IPS DF 19.7 (cell line): ENCODE measurements around the gene STARD9.

Experiments used
- DNase-seq: peaks from one replicate; pipeline ENCODE4 v3.0.0-alpha.2; 2013; ENCODE audit warnings: low read depth, low spot score

The STARD9 gene

DNA sequence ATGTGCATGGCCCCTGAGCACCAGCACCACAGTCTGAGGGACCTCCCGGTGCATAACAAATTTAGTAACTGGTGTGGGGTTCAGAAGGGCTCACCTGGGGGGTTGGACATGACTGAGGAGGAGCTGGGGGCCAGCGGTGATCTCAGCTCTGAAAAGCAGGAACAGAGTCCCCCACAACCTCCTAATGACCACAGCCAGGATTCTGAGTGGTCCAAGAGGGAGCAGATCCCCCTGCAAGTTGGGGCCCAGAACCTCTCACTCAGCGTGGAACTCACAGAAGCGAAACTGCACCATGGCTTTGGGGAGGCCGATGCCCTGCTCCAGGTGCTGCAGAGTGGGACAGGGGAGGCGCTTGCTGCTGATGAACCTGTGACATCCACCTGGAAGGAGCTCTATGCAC, 118.5 kb downstream of the STARD9 start:
- DNase-seq: no peak

DNA sequence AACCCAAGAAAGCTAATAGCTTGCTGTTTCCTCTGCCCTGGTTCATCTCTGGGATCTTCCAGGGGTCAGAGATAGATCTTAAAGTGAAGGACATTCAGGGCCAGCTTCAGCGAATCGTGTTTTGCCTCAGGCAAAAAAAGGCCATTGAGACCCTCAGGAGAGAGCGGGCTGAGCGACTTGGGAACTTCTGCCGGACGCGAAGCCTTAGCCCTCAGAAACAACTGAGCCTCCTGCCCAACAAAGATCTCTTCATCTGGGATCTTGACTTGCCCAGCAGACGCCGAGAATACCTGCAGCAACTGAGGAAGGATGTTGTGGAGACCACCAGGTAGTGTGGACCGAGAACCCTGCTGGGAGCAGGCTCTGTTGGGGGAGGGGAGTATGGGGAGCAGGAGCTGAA, 119.0 kb downstream of the STARD9 start:
- DNase-seq: no peak

DNA sequence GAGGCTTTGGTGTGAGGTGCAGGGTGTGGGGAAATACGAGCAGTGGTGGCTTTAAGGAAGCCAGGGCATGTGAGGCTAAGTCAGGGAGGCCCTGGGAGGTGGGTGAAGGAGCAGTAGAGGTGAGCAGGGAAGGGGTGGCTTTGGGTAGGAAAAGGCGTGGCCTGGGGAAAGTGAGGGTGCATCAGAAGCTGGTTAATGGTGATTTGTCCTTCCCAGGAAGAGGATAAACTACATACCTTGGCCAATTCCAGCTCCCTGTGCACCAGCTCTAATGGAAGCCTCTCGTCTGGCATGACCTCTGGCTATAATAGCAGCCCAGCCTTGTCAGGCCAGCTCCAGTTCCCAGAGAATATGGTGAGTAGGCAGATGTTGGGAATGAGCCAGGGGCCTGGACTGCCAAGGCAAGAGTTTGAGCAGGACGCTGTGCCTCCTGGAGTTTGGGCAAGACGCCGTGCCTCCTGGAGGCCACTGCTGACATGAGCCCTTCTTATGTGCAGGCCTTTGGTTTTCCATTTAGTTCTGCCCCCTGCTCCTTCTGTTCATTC, 120.2 kb downstream of the STARD9 start:
- no peak for DNase-seq

GRCh38 chr15:42696626-42697025, 121.2 kb downstream of the STARD9 start:
- DNase-seq: no peak

GRCh38 chr15:42704492-42704926, 129.1 kb downstream of the STARD9 start:
- peak; percentile 35 for DNase-seq

GRCh38 chr15:42705336-42705735, 129.9 kb downstream of the STARD9 start:
- DNase-seq: no peak

GRCh38 chr15:42707068-42707467, 131.7 kb downstream of the STARD9 start:
- no peak for DNase-seq

GRCh38 chr15:42707873-42708544, 132.6 kb downstream of the STARD9 start:
- DNase-seq: no peak

GRCh38 chr15:42710662-42711061, 135.3 kb downstream of the STARD9 start:
- DNase-seq: no peak

DNA sequence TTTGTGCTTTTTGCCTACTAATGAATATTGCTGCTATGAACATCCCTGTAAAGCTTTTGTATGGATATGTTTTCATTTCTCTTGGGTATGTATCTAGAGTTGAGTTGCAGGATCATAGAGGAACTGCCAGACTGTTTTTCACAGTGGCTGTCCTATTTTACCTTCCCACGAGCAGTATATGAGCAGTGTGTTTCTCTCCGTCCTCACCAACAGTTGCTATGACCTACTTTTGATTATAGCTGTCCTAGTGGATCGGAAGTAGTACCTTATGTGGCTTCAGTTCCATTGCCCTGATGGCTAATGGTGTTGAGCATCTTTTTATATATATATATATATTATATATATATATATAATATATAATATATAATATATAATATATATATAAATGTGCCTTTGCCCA, 136.3 kb downstream of the STARD9 start:
- DNase-seq: no peak

GRCh38 chr15:42712584-42712983, 137.2 kb downstream of the STARD9 start:
- DNase-seq: no peak

DNA sequence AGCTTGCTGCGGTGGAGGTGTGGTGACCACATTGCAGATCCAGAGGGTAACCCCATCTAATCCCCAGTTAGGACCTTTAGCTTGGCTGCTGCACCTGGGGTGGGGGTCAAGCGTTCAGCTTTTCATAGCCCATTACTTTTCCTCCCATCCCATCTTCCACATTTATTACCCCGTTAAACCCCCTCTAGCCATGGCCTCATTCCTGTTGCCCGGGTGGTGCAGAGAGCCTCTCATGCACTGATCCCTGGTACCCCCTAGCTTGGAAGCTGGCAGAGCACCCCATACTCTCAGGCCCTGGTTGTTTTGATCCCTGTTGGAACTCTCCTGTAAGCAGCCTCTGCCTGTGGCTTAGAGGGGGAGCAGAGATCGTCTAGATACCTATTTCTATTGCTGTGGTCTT, 140.7 kb downstream of the STARD9 start:
- no peak for DNase-seq

- DNase-seq: no peak
These were observed 141.2 kb downstream of the STARD9 start for GRCh38 chr15:42716626-42717025.

DNA sequence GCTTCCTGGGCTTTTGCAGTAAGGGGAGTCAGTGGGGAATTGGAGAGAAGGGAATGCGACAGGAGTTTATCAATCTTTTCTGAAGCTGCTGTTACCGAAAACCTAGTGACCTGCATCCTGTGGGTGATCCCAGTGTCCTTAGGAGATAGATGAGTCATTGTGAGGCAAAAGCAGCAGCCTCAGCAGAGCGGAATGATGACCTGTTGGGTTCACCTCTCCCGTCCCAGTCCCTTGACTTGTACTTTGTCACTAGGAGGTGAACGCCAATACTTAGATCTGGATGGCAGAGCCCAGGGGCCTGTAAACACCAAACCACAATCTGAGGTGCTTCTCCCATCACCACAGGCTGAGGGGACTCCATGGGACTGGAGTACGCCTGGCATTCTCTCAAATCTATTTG, 143.6 kb downstream of the STARD9 start:
- no peak for DNase-seq

DNA sequence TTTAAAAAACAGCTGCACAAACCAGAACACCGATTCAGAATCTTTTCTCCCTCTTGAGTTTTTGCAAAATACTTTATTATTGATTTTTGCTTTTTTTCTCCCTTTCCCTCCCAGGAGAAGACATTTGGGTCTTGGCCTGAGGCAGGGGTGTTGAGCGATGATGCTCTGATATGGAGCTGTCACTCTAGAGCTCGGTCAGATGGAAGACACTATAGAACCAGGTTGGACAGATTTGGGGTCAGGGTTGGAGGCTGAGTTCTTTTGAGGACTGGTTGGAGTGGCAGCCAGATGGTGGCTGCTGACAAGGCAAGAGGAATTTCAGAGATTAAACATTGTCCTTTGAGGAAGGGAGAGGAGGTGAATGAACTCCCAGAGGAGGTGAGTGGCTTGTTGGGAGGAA, 144.7 kb downstream of the STARD9 start:
- no peak for DNase-seq

DNA sequence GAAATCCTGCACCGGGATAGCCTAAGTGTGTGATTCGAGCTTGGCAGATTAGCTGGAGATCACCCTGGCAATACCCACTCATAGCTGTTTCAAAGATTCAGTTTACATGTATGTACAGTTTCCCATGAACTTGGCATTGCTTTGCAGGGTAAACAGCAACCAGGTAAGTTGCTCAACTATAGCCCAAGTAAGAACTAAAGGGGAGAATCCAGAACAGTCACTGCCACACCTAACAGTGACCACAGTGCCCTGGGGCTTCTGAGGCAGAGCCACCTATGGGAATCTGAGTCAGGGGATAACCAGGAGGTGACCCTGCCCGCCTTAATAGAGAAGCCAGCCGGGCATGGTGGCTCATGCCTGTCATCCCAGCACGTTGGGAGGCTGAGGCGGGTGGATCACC, 145.6 kb downstream of the STARD9 start:
- DNase-seq: no peak

GRCh38 chr15:42721916-42722315, 146.5 kb downstream of the STARD9 start:
- DNase-seq: no peak

- no peak for DNase-seq
These were observed 147.7 kb downstream of the STARD9 start for GRCh38 chr15:42723068-42723467.

DNA sequence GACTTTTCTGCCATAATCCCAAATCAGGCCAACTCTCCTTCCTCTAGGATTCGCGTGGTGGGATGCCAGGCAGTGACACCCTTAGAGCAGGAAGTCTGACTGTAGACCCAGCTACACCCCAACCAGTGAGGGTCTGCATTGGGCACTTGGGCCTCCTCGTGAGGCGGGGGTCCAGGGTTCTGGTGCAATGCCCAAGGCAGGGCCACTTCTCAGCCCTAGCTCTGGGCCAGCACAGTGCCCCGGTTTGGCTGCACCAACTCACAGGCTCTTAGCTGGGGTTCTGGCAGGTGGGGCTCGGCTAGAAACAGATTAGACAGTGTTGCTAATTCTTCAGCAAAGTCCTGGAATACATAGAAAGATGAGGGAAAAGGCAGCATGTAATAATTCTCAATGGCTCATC, 148.9 kb downstream of the STARD9 start:
- DNase-seq: no peak

DNA sequence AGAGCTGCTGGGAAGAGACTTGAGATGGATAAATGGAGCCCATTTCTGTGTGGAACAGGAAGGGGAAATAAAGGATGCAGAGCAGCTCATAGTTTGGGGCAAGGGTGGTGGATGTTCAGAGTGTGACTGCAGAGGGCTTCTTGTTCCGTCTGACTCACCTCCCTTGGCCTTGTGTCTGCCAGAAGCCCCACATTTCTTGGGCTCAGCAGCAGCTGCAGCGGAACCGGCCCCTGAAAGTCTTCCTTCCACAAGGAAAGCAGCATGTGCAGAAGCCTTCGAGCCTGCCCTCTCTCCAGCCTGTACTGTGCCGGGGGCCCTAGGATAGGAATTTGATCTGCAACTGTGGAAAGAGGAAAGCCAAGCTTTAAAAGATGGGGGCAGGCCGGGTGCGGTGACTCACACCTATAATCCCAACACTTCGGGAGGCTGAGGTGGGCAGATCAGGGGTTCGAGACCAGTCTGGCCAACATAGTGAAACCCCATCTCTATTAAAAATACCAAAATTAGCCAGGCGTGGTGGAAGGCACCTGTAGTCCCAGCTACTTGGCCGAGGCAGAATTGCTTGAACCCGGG, 150.0 kb downstream of the STARD9 start:
- no peak for DNase-seq

DNA sequence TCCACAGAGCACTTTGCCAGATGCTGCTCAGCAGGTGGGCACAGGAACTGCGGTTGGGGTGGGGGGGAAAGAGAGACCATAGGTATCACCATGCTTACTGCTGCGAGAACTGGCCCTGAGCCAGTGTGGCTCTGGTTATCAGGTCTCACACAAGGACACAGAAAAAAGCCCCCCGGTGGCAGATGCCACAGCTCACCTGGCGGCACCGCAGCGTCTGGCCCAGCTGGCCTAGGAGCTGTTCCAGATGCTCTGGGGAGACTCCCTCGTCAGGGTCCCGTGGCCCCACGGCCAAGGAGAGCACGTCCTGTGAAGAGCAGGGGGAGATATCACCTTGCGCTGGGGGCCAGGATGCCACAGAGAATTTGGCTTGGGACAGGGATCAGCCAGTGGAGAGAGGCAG, 150.7 kb downstream of the STARD9 start:
- no peak for DNase-seq

- no peak for DNase-seq
These were observed 152.5 kb downstream of the STARD9 start for GRCh38 chr15:42727750-42728381.

DNA sequence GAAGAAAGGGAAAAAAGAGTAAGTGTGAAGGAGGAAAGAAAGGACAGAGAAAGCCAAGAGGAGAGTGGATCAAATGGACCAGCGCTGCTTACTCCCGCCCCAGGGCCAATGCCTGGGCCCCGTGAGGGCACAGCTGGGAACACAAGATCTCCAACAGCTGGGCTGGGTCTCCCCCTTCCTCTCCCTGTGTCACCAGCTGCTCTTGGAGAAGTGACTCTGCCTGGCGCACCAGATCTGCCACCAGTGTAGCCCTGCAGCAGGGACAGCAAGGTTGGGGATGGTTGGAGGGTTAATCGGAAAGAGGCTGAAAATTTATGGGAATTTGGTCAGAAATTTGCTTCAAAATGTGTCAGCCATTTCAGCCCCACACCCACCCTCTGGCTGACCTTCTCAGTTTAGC, 153.2 kb downstream of the STARD9 start:
- DNase-seq: no peak
